Gastrocnemius medialis (tissue), 4 donors: ENCODE measurements around the gene COPRS. TPM values are rescaled to one million over a fixed set of nuclear protein-coding genes. Genes with fewer than 3 reads are reported as not detected.

Experiments used
- ATAC-seq, 2 donors: fragments of 150-250 bp; one replicate each; pipeline ENCODE4 v1.9.1; 2016
- DNase-seq, 2 donors: peaks; one replicate each; pipeline ENCODE4 v3.0.0-alpha.2; 2019
- H3K27ac ChIP-seq, 4 donors: fragments of 200-600 bp; sonication (generic); 1 replicate in 1 of 4; 2 replicates in 3 of 4; pipeline ENCODE4 v1.5.1; 2016 to 2018; ENCODE audit warnings: mild to moderate bottlenecking in 2 of 4, moderate library complexity in 1 of 4
- H3K27me3 ChIP-seq, 3 donors: fragments of 200-600 bp; sonication (generic) in 2 of 3; 1 replicate in 1 of 3; 2 replicates in 2 of 3; pipeline versions ENCODE4 v1.5.1 to v1.6.0; 2016 to 2019; ENCODE audit warnings: mild to moderate bottlenecking in 1 of 3, moderate library complexity in 1 of 3
- H3K36me3 ChIP-seq, 2 donors: fragments of 200-600 bp; sonication (generic) in 1 of 2; one replicate each; pipeline ENCODE4 v1.5.1; 2017 to 2018
- H3K4me1 ChIP-seq, 2 donors: fragments of 200-600 bp; sonication (generic) in 1 of 2; one replicate each; pipeline ENCODE4 v1.5.1; 2016 to 2017; ENCODE audit warnings: mild to moderate bottlenecking in 2 of 2
- H3K4me3 ChIP-seq, 4 donors: fragments of 200-600 bp; sonication (generic) in 3 of 4; 1 replicate in 1 of 4; 2 replicates in 3 of 4; pipeline ENCODE4 v1.5.1; 2016 to 2019; ENCODE audit warnings: mild to moderate bottlenecking in 2 of 4
- H3K9me3 ChIP-seq, 3 donors: fragments of 200-600 bp; sonication (generic) in 2 of 3; 1 replicate in 1 of 3; 2 replicates in 2 of 3; pipeline ENCODE4 v1.5.1; 2016 to 2019
- CTCF ChIP-seq, 5 experiments: fragments of 450-650 bp in 3 of 5; fragments of 200-600 bp in 2 of 5; sonication (generic) in 2 of 5; IDR thresholded peaks in 4 of 5; conservative IDR thresholded peaks in 1 of 5; 1 replicate in 4 of 5; 2 replicates in 1 of 5; pipeline ENCODE4 v1.5.1; 2016 to 2019; ENCODE audit warnings: antibody characterized with exemption in 5 of 5, mild to moderate bottlenecking in 3 of 5, moderate library complexity in 3 of 5
- POLR2A ChIP-seq, 2 donors: fragments of 450-650 bp; IDR thresholded peaks; one replicate each; pipeline ENCODE4 v1.6.1; 2017; ENCODE audit warnings: antibody characterized with exemption in 2 of 2, mild to moderate bottlenecking in 2 of 2, moderate library complexity in 2 of 2
- in situ Hi-C, 4 donors: fragments of 200-750 bp; cut with MboI; loops; one replicate each; pipeline versions ENCODE4 v1.15.0 to v1.8.0; 2017; ENCODE audit warnings: low sequenced_read_pairs in 4 of 4
- intact Hi-C: fragments of 100-400 bp; cut with DNase I; formaldehyde crosslinking; loops from one replicate; pipeline ENCODE4 v1.15.1; 2023; ENCODE audit warnings: low total_unique reads
- total RNA-seq, 4 donors: library from RNA; depleted of rRNA; stranded (reverse); fragments of >200 nt; gene quantifications; one replicate each; pipeline versions ENCODE4 v1.1.0 to v1.2.3, GENCODE V29; 2016

COPRS gene
- 10 to 100 TPM; 43.8 to 73.9 (median 61.6) TPM for total RNA-seq

- Histone ChIP-seq H3K36me3 (peaks cover 0 to 29% of the 10 kb centered on the region in 2 donors), H3K27me3 (no peaks in the 10 kb centered on the region), H3K4me3 (peak within 1 kb of the TSS; percentile 54 to 82 (median 73)), H3K4me1 (peaks cover 7 to 12% of the 10 kb centered on the region in 2 donors), H3K9me3 (no peaks in the 10 kb centered on the region), H3K27ac (peak within 1 kb of the TSS; percentile 69 to 83 (median 78))
- ATAC-seq (peak; percentile 93 to 96), DNase-seq (peak; percentile 85 to 88)
- TF ChIP-seq POLR2A (IDR thresholded peaks at IDR 0.05), result peak; percentile 58 to 70
- no peak for TF ChIP-seq CTCF (IDR thresholded peaks at IDR 0.05 in 4 of 5, conservative IDR thresholded peaks at IDR 0.05 in 1 of 5)
- intact Hi-C loops, result loop anchor here (2.0 to 5.0 kb wide), 3 partner anchors 42 to 302 kb away; partner anchors contain the start of genes SUZ12 and UTP6
- in situ Hi-C loops, result loop anchor here in 1 of 4 donors (25.0 kb wide), 1 partner anchor 422 kb away; no protein-coding TSS in a partner anchor
These were observed at the start of gene COPRS for GRCh38 chr17:31858642-31859486. TSS of gene COPRS (minus strand) at chr17:31859244. CDS start at chr17:31859199, 45 bp downstream.

- H3K4me3 ChIP-seq, result no peak overlapping the region
- no peaks in the 10 kb centered on the region for H3K9me3 ChIP-seq
- H3K36me3 ChIP-seq, result no peaks in the 10 kb centered on the region
- intact Hi-C loops (no loop called here), in situ Hi-C loops (no loop called here)
- H3K4me1 ChIP-seq, result no peaks in the 10 kb centered on the region
- no peak for ATAC-seq
- DNase-seq, result no peak
- no peak overlapping the region for H3K27ac ChIP-seq
- H3K27me3 ChIP-seq, result no peaks in the 10 kb centered on the region
- no peak for TF ChIP-seq CTCF (IDR thresholded peaks at IDR 0.05 in 4 of 5, conservative IDR thresholded peaks at IDR 0.05 in 1 of 5)
- no peak for TF ChIP-seq POLR2A (IDR thresholded peaks at IDR 0.05)
These were observed 49.3 kb upstream of the COPRS start for GRCh38 chr17:31908386-31908785.

- no peaks in the 10 kb centered on the region for H3K36me3 ChIP-seq
- no peak overlapping the region for H3K27ac ChIP-seq
- H3K4me1 ChIP-seq, result no peaks in the 10 kb centered on the region
- in situ Hi-C loops (no loop called here), intact Hi-C loops (no loop called here)
- no peaks in the 10 kb centered on the region for H3K27me3 ChIP-seq
- ATAC-seq (no peak), DNase-seq (no peak)
- H3K9me3 ChIP-seq, result no peaks in the 10 kb centered on the region
- no peak overlapping the region for H3K4me3 ChIP-seq
- no peak for TF ChIP-seq POLR2A (IDR thresholded peaks at IDR 0.05)
- TF ChIP-seq CTCF (IDR thresholded peaks at IDR 0.05 in 4 of 5, conservative IDR thresholded peaks at IDR 0.05 in 1 of 5), result no peak
These were observed 48.4 kb upstream of the COPRS start for GRCh38 chr17:31907342-31907962.

- Histone ChIP-seq H3K36me3 (peaks cover 0 to 14% of the 10 kb centered on the region in 2 donors), H3K27me3 (no peaks in the 10 kb centered on the region), H3K9me3 (no peaks in the 10 kb centered on the region), H3K4me1 (peaks cover 11 to 16% of the 10 kb centered on the region in 2 donors), H3K27ac (no peak overlapping the region), H3K4me3 (no peak overlapping the region)
- TF ChIP-seq CTCF (IDR thresholded peaks at IDR 0.05 in 4 of 5, conservative IDR thresholded peaks at IDR 0.05 in 1 of 5), result no peak
- ATAC-seq (no peak), DNase-seq (no peak)
- in situ Hi-C loops, result no loop called here
- intact Hi-C loops, result loop anchor here (5.0 kb wide), 1 partner anchor 351 kb away; no protein-coding TSS in a partner anchor
These were observed 44.4 kb upstream of the COPRS start for GRCh38 chr17:31903401-31903800.
